ENCODE data around the gene TRPC4AP.

DNA sequence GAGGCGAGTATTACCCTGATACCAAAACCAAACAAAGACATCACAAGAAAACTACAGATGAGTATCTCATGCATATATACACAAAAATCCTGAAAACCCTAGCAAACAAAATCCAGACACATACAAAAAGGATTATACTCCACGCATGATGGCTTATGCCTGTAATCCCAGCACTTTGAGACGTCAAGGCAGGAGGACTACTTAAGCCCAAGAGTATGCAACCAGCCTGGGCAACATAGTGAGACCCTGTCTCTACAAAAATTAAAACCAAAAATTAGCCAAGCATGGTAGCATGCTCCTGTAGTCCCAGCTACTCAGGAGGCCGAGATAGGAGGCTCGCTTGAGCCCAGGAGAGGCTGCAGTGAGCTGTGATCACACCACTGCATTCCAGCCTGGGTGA, 32.4 kb downstream of the TRPC4AP start:
- no peak for TF ChIP-seq POLR2A (IDR thresholded peaks at IDR 0.05; ENCODE audit: low read length)
- TF ChIP-seq, protein P1, sequence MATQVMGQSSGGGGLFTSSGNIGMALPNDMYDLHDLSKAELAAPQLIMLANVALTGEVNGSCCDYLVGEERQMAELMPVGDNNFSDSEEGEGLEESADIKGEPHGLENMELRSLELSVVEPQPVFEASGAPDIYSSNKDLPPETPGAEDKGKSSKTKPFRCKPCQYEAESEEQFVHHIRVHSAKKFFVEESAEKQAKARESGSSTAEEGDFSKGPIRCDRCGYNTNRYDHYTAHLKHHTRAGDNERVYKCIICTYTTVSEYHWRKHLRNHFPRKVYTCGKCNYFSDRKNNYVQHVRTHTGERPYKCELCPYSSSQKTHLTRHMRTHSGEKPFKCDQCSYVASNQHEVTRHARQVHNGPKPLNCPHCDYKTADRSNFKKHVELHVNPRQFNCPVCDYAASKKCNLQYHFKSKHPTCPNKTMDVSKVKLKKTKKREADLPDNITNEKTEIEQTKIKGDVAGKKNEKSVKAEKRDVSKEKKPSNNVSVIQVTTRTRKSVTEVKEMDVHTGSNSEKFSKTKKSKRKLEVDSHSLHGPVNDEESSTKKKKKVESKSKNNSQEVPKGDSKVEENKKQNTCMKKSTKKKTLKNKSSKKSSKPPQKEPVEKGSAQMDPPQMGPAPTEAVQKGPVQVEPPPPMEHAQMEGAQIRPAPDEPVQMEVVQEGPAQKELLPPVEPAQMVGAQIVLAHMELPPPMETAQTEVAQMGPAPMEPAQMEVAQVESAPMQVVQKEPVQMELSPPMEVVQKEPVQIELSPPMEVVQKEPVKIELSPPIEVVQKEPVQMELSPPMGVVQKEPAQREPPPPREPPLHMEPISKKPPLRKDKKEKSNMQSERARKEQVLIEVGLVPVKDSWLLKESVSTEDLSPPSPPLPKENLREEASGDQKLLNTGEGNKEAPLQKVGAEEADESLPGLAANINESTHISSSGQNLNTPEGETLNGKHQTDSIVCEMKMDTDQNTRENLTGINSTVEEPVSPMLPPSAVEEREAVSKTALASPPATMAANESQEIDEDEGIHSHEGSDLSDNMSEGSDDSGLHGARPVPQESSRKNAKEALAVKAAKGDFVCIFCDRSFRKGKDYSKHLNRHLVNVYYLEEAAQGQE (IDR thresholded peaks at IDR 0.05): no peak
- no peak for TF ChIP-seq EP300 (IDR thresholded peaks at IDR 0.05)
- TF ChIP-seq CTCF (IDR thresholded peaks at IDR 0.05): no peak
- TF ChIP-seq CEBPB (IDR thresholded peaks at IDR 0.05): no peak
- no peak for TF ChIP-seq HOXB5 (CRISPR knock-in tag; IDR thresholded peaks at IDR 0.05)
- TF ChIP-seq RAD21 (conservative IDR thresholded peaks at IDR 0.05 in 1 of 2, IDR thresholded peaks at IDR 0.05 in 1 of 2): no peak
- TF ChIP-seq MAX (IDR thresholded peaks at IDR 0.05): no peak
